Esophagus muscularis mucosa (tissue), 4 donors: Measurements from ENCODE around the gene USP51. TPM values are rescaled to one million over a fixed set of nuclear protein-coding genes. Genes with fewer than 3 reads are reported as not detected.
"Not testable (repeated sequence)": the region's sequence is repeated elsewhere in the genome, so short reads cannot be mapped to it uniquely, and the experiment has no call there.

Source experiments
- DNase-seq: peaks from one replicate; pipeline ENCODE4 v3.0.0-alpha.2; 2017; ENCODE audit errors: extremely low spot score
- H3K27ac ChIP-seq, 4 donors: fragments of 200-600 bp; sonication (generic); replicated peaks in 1 of 4; 1 replicate in 3 of 4; 2 replicates in 1 of 4; pipeline ENCODE4 v1.5.1; 2016 to 2019; ENCODE audit warnings: mild to moderate bottlenecking in 1 of 4
- H3K27me3 ChIP-seq, 4 donors: fragments of 200-600 bp; sonication (generic); one replicate each; pipeline versions ENCODE4 v1.5.1 to v1.6.0; 2016 to 2019
- H3K36me3 ChIP-seq, 4 donors: fragments of 200-600 bp; sonication (generic); one replicate each; pipeline ENCODE4 v1.5.1; 2016 to 2019
- H3K4me1 ChIP-seq, 4 donors: fragments of 200-600 bp; sonication (generic); one replicate each; pipeline ENCODE4 v1.5.1; 2016 to 2019
- H3K4me3 ChIP-seq, 4 donors: fragments of 200-600 bp; sonication (generic); 1 replicate in 2 of 4; 2 replicates in 2 of 4; pipeline ENCODE4 v1.5.1; 2016 to 2019; ENCODE audit warnings: mild to moderate bottlenecking in 4 of 4, moderate library complexity in 1 of 4
- H3K9me3 ChIP-seq, 4 donors: fragments of 200-600 bp; sonication (generic); 1 replicate in 3 of 4; 2 replicates in 1 of 4; pipeline ENCODE4 v1.5.1; 2016 to 2019
- EP300 ChIP-seq: sonication (generic); formaldehyde crosslinking; IDR thresholded peaks from one replicate; pipeline ENCODE4 v1.6.1; 2017; ENCODE audit warnings: antibody characterized with exemption
- POLR2A ChIP-seq: fragments of 450-650 bp; IDR thresholded peaks from one replicate; pipeline ENCODE4 v1.6.1; 2017; ENCODE audit warnings: antibody characterized with exemption, moderate library complexity, mild to moderate bottlenecking, low read depth
- POLR2AphosphoS5 ChIP-seq, 2 donors: sonication (generic); formaldehyde crosslinking; IDR thresholded peaks; one replicate each; pipeline ENCODE4 v1.6.1; 2017; ENCODE audit warnings: antibody characterized with exemption in 2 of 2
- WGBS: methylation state at CpG from one replicate; pipeline ENCODE4 v1.1.5; 2018; 5-methylcytosine and 5-hydroxymethylcytosine counted together
- intact Hi-C: fragments of 100-400 bp; cut with DNase I; formaldehyde crosslinking; loops from one replicate; pipeline ENCODE4 v1.15.1; 2023
- small RNA-seq, 3 donors: library from RNA; depleted of rRNA; stranded (forward); fragments of <200 nt; gene quantifications; one replicate each; pipeline ENCODE3, GENCODE V24; 2016
- total RNA-seq, 4 donors: library from RNA; depleted of rRNA; stranded (reverse); fragments of >200 nt; gene quantifications; one replicate each; pipeline versions ENCODE4 v1.1.0 to v1.2.1, GENCODE V29; 2016
- TF ChIP-seq, protein P1 (sequence below), 3 experiments: fragments of 200-600 bp in 2 of 3; fragments of 450-650 bp in 1 of 3; sonication (generic) in 2 of 3; IDR thresholded peaks; one replicate each; pipeline ENCODE4 v1.5.1; 2017 to 2019; ENCODE audit warnings: antibody characterized with exemption in 3 of 3, mild to moderate bottlenecking in 2 of 3, moderate library complexity in 1 of 3

USP51 gene
- total RNA-seq, 4 donors from 2014 or later: 0.83 to 2.5 (median 1.5) TPM

DNA sequence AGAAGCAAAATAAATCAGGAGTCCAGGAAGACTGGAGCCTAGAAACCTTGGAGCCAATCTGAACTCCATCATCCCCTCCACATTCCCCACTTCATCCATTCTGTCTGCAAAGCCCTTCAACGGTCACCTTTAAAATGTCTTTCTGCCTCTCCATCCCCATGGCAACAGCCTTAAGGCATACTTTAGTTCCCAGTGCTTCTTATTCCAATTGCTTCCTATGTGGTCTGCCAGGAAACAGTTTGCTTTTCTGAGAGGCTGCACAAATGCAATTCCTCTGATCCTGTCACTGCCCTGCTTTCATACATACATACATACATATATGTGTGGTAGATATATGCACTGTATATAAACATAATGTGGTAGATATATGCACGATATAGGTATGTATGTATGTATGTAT is 38.5 kb downstream of the USP51 start:
- no peak for DNase-seq
- peaks cover 0 to 7% (median 3%) of the 10 kb centered on the region in 4 donors for H3K4me1 ChIP-seq
- TF ChIP-seq POLR2A: no peak
- TF ChIP-seq EP300: no peak
- TF ChIP-seq, protein P1, sequence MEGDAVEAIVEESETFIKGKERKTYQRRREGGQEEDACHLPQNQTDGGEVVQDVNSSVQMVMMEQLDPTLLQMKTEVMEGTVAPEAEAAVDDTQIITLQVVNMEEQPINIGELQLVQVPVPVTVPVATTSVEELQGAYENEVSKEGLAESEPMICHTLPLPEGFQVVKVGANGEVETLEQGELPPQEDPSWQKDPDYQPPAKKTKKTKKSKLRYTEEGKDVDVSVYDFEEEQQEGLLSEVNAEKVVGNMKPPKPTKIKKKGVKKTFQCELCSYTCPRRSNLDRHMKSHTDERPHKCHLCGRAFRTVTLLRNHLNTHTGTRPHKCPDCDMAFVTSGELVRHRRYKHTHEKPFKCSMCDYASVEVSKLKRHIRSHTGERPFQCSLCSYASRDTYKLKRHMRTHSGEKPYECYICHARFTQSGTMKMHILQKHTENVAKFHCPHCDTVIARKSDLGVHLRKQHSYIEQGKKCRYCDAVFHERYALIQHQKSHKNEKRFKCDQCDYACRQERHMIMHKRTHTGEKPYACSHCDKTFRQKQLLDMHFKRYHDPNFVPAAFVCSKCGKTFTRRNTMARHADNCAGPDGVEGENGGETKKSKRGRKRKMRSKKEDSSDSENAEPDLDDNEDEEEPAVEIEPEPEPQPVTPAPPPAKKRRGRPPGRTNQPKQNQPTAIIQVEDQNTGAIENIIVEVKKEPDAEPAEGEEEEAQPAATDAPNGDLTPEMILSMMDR (IDR thresholded peaks at IDR 0.05): no peak
- no peak for TF ChIP-seq POLR2AphosphoS5 (IDR thresholded peaks at IDR 0.05)
- WGBS: 44% methylated on average over 2 of the region's 2 CpGs
- H3K36me3 ChIP-seq: no peaks in the 10 kb centered on the region
- H3K9me3 ChIP-seq: no peaks in the 10 kb centered on the region
- intact Hi-C loops: no loop called here
- peak overlapping the region; percentile 81 to 89 (median 85) for H3K27ac ChIP-seq
- H3K27me3 ChIP-seq: no peaks in the 10 kb centered on the region
- peak overlapping the region; percentile 63 to 71 (median 66) for H3K4me3 ChIP-seq

- H3K27me3 ChIP-seq: no peaks in the 10 kb centered on the region
- H3K36me3 ChIP-seq: no peaks in the 10 kb centered on the region
- DNase-seq: no peak
- peaks cover 0 to 7% (median 3%) of the 10 kb centered on the region in 4 donors for H3K4me1 ChIP-seq
- intact Hi-C loops: no loop called here
- H3K4me3 ChIP-seq: no peak overlapping the region
- H3K27ac ChIP-seq: no peak overlapping the region
- WGBS: 35% methylated on average over 5 of the region's 5 CpGs
- no peaks in the 10 kb centered on the region for H3K9me3 ChIP-seq
- no peak for TF ChIP-seq POLR2A
- no peak for TF ChIP-seq EP300
- TF ChIP-seq, protein P1 (IDR thresholded peaks at IDR 0.05): no peak
- TF ChIP-seq POLR2AphosphoS5 (IDR thresholded peaks at IDR 0.05): no peak
Observed at GRCh38 chrX:55450259-55450658, 39.4 kb downstream of the USP51 start.

DNA sequence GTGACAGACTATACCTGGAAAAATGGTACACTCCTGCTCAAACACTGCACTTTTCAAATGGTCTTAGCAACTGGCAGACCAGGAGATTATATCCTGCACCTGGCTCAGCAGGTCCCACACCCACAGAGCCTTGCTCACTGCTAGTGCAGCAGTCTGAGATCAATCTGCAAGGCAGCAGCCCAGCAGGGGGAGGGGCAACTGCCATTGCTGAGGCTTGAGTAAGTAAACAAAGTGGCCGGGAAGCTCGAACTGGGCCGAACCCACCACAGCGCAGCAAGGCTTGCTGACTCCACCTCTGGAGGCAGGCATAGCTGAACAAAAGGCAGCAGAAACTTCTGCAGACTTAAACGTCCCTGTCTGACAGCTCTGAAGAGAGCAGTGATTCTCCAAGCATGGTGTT is 46.2 kb downstream of the USP51 start:
- H3K4me3 ChIP-seq, H3K4me1 ChIP-seq, H3K9me3 ChIP-seq, H3K36me3 ChIP-seq, intact Hi-C loops, DNase-seq, H3K27ac ChIP-seq, H3K27me3 ChIP-seq: not testable (repeated sequence)
- WGBS: 56% methylated on average over 3 of the region's 5 CpGs

Small RNAs within 50 kb of the gene (small RNA-seq; reads per million reads assigned to genes)
- gene MIR4536-2: 0 reads per million in 3 donors

Other genes starting within 250 kb of the USP51 start
- gene PAGE3, start 224.9 kb downstream of the USP51 start, total RNA-seq: not detected
- gene MAGEH1, start 37.7 kb downstream of the USP51 start, total RNA-seq: 10 to 100 TPM; 22.4 to 28.8 (median 26.3) TPM
- not detected for gene FOXR2, start 133.6 kb upstream of the USP51 start, total RNA-seq
- gene RRAGB, start 227.9 kb upstream of the USP51 start, total RNA-seq: 10 to 100 TPM; 17.2 to 24.9 (median 19.4) TPM